ENCODE measurements around the gene DENND2A.
"Not testable (repeated sequence)": the region's sequence is repeated elsewhere in the genome, so short reads cannot be mapped to it uniquely, and the experiment has no call there.

Gene DENND2A

DNA sequence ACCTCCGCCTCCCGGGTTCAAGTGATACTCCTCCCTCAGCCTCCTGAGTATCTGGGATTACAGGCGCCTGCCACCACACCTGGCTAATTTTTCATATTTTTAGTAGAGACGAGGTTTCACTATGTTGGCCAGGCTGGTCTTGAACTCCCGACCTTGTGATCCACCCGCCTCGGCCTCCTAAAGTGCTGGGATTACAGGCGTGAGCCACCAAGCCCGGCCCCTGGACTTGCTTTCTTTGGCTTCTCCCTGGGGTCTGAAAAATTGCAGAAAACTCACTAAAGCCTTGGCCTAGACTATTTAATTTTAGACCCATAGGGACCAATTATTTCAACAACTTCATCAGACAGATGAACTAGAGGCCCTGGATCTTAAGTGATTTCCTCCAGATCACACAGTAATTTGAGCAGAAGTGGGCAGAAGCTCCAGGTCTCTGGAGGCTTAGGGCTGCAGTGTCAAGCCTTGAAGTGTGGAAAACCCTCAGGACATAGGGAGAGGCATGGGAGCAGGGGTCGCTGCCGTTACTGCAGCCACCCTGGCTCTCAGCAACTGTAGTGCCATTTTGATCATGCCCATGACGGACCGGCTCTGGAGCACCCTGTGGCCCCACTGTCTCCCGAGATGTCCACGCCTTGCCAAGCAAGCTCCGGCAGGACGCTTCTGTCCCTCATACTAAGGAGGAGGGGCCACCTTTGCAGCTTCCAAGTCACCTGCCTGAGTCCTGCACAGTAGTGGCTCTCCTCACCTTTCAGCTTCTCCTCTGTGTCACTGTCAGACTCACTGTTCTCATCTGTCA, 72.4 kb downstream of the DENND2A start:
- no peak overlapping the region for H3K4me3 ChIP-seq (ENCODE audit: low read depth, low read length)
- TF ChIP-seq, protein P1, sequence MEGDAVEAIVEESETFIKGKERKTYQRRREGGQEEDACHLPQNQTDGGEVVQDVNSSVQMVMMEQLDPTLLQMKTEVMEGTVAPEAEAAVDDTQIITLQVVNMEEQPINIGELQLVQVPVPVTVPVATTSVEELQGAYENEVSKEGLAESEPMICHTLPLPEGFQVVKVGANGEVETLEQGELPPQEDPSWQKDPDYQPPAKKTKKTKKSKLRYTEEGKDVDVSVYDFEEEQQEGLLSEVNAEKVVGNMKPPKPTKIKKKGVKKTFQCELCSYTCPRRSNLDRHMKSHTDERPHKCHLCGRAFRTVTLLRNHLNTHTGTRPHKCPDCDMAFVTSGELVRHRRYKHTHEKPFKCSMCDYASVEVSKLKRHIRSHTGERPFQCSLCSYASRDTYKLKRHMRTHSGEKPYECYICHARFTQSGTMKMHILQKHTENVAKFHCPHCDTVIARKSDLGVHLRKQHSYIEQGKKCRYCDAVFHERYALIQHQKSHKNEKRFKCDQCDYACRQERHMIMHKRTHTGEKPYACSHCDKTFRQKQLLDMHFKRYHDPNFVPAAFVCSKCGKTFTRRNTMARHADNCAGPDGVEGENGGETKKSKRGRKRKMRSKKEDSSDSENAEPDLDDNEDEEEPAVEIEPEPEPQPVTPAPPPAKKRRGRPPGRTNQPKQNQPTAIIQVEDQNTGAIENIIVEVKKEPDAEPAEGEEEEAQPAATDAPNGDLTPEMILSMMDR (IDR thresholded peaks at IDR 0.05; ENCODE audit: low read depth, low read length, missing control alignments), result no peak
- DNase-seq (ENCODE audit: low read depth), result no peak

DNA sequence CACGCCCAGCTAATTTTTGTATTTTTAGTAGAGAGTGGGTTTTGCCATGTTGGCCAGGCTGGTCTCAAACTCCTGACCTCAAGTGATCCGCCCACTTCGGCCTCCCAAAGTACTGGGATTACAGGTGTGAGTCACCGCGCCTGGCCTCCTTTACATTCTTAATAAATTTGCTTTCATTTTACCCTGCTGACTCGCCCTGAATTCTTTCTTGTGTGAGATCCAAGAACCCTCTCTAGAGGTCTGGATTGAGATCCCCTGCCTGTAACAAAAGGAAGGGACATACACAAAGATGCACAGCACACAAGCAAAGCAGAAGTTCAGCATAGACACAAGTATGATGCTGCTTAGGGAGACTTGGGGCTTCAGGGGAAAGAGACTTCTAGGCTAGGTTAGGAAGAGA, 74.4 kb downstream of the DENND2A start:
- not testable (repeated sequence) for DNase-seq (ENCODE audit: low read depth); H3K4me3 ChIP-seq (ENCODE audit: low read depth, low read length)

DNA sequence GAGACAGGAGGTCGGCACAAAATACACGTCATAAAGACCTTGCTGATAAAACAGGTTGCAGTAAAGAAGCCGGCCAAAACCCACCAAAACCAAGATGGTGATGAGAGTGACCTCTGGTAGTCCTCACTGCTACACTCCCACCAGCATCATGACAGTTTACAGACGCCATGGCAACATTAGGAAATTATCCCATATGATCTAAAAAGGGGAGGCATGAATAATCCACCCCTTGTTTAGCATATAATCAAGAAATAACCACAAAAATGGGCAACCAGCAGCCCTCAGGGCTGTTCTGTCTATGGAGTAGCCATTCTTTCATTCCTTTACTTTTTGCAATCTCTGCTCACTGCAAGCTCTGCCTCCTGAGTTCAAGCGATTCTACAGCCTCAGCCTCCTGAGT, 74.9 kb downstream of the DENND2A start:
- not testable (repeated sequence) for H3K4me3 ChIP-seq (ENCODE audit: low read depth, low read length); DNase-seq (ENCODE audit: low read depth)

DNA sequence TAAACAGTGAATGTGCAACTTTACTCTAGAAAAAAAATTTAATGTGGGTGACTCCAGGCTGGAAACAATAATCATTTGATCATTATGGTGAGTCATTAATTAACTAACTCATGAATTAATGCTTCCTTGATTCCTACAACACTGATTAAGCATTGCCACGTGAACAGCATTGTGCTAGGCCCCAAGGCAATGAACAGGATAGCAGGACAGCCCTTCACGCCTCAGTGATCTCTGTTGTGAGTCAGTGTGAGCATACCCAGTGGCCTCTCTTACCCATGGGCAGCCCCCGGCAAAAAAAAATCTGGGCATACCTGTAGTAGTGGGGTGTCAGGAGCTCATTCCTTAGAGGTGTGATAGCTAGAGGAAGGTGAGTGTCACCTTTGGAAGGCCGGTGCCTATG, 76.0 kb downstream of the DENND2A start:
- no peak overlapping the region for H3K4me3 ChIP-seq (ENCODE audit: low read depth, low read length)
- TF ChIP-seq, protein P1 (IDR thresholded peaks at IDR 0.05; ENCODE audit: low read depth, low read length, missing control alignments), result no peak
- no peak for DNase-seq (ENCODE audit: low read depth)

DNA sequence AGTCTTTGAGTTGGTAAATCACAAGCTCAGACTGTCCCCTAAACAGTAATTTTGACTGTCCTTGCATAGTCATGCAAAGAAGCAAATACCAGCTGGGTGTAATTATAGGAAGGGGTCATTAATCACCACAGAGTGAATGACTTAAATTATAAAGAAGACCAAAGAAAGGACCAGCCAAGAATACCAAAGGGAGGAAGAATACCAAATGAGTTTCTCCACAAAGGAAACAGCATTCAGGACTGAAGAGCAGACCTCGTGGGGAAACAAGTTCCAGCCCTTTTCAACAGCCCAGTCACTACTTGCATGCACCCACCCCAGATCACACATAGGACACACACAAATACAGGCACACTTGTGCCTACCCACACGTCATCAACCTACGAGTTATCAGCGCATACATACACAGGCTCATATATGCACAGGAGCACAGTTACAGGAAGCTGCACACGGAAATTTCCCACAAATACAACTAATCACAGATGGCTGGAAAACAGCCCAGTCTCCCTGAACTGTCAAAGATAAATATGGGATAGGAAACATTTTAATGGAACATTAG, 77.6 kb downstream of the DENND2A start:
- TF ChIP-seq, protein P1 (IDR thresholded peaks at IDR 0.05; ENCODE audit: low read depth, low read length, missing control alignments), result no peak
- H3K4me3 ChIP-seq (ENCODE audit: low read depth, low read length), result no peak overlapping the region
- DNase-seq (ENCODE audit: low read depth), result no peak

DNA sequence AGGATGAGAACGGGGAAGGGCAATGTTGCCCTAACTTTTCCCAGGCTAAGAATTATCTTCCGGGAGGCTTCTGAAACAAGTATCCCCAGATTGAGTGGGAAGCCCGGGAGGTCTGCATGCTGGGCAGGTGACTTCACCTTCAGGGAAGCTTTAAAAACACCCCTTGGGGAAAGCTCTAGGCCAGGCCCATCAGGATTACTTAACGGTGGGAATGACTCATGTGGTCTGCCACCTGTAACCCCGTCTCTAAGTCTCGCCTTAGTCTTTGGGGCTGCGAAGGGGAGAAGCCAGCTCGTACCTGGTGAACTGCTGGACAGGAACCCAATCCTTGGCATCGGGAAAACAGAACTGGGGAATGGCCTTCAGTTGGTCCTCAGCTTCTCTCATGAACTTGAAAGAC, 81.2 kb downstream of the DENND2A start:
- no peak overlapping the region for H3K4me3 ChIP-seq (ENCODE audit: low read depth, low read length)
- DNase-seq (ENCODE audit: low read depth), result no peak
- TF ChIP-seq, protein P1 (IDR thresholded peaks at IDR 0.05; ENCODE audit: low read depth, low read length, missing control alignments), result no peak

DNA sequence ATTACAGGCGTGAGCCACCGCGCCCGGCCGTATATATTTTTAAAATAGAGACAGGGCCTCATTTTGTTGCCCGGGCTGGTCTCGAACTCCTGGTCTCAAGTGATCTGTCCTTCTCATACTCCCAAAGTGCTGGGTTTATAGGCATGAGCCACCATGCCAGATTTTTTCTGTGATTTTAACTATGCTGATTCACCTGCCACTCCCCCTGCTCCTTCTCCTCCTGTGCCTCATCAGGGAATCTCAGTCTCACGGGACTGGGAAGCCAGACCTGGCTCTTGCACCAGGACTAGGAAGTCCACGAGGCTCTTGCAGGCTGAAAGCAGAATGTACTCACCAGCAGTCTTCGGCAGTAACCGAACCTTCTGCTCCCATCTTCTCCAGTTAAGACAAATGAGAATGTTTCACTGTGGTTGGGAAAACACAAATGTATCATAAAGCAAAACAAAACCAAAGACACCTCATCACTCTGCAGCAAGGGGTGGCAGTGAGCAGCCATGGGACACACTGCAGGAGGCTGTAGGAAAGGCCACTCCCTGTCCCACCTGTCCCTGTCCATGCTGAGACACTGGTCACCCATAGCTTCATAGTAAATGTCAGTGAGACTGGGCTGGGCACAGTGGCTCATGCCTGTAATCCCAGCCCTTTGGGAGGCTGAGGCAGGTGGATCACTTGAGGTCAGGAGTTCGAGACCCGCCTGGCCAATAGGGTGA, 82.6 kb downstream of the DENND2A start:
- no peak overlapping the region for H3K4me3 ChIP-seq (ENCODE audit: low read depth, low read length)
- no peak for DNase-seq (ENCODE audit: low read depth)
- TF ChIP-seq, protein P1 (IDR thresholded peaks at IDR 0.05; ENCODE audit: low read depth, low read length, missing control alignments), result no peak

DNA sequence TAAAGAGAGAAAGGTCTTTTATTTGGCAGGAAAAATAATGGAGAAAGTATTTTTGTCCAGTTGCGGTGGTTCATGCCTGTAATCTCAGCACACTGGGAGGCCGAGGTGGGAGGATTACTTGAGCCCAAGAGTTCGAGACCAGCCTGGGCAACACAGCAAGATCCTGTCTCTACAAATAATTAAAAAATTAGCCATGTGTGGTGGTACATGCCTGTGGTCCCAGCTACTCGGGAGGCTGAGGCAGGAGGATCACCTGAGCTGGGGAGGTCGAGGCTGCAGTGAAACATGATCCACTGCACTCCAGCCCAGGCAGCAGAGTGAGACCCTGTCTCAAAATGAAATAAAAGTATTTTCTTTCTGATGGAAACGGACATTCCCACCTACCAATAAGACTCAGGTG, 83.5 kb downstream of the DENND2A start:
- no peak overlapping the region for H3K4me3 ChIP-seq (ENCODE audit: low read depth, low read length)
- DNase-seq (ENCODE audit: low read depth), result no peak
- TF ChIP-seq, protein P1 (IDR thresholded peaks at IDR 0.05; ENCODE audit: low read depth, low read length, missing control alignments), result no peak

DNA sequence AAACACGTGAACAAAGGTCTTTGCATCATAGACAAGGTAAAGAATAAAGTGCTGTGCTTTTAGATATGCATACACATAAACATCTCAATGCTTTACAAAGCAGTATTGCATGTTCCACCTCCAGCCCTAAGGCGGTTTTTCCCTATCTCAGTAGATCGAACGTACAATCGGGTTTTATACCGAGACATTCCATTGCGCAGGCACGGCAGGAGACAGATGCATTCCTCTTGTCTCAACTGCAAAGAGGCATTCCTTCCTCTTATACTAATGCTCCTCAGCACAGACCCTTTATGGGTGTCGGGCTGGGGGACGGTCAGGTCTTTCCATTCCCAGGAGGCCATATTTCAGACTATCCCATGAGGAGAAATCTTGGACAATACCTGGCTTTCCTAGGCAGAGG, 87.4 kb downstream of the DENND2A start:
- DNase-seq (ENCODE audit: low read depth); H3K4me3 ChIP-seq (ENCODE audit: low read depth, low read length): not testable (repeated sequence)

All from GM12864 (cell line).